C4-2B (cell line): ENCODE measurements around the gene KCNT1.

Experiments used
- CTCF ChIP-seq: fragments of 450-650 bp; conservative IDR thresholded peaks from 2 replicates; pipeline ENCODE4 v1.5.1; 2017; ENCODE audit warnings: mild to moderate bottlenecking
- ZFX ChIP-seq: fragments of 450-650 bp; IDR thresholded peaks from 2 replicates; pipeline ENCODE4 v1.6.1; 2017

- TF ChIP-seq CTCF (no peak), ZFX (no peak)
Measured at GRCh38 chr9:135676891-135677290, 25.1 kb upstream of the KCNT1 start.
